Astrocyte (in vitro differentiated cells and primary cell): Measurements from ENCODE around the gene HKDC1. TPM values are rescaled to one million over a fixed set of nuclear protein-coding genes. Genes with fewer than 3 reads are reported as not detected.

Source experiments
- DNase-seq: peaks from one replicate; pipeline ENCODE4 v3.0.0-alpha.2; 2010; ENCODE audit warnings: low read depth
- FAIRE-seq: peaks from 2 replicates; lab custom pipeline; 2011; peaks lifted over from hg19 to GRCh38; lab: Jason Lieb, UNC
- H2AFZ ChIP-seq: 2 replicates; pipeline ENCODE4 v1.6.0; 2012; ENCODE audit warnings: low read depth, low read length, inconsistent platforms
- H3K27ac ChIP-seq: 2 replicates; pipeline ENCODE4 v1.5.1; 2011; ENCODE audit warnings: low read depth, low read length, inconsistent platforms
- H3K27me3 ChIP-seq: 2 replicates; pipeline ENCODE4 v1.6.0; 2011; ENCODE audit warnings: low read length, inconsistent platforms; ENCODE audit not compliant: insufficient read depth
- H3K36me3 ChIP-seq: 2 replicates; pipeline ENCODE4 v1.5.1; 2011; ENCODE audit warnings: low read length, inconsistent platforms; ENCODE audit not compliant: insufficient read depth
- H3K4me1 ChIP-seq: 2 replicates; pipeline ENCODE4 v1.5.1; 2011; ENCODE audit warnings: low read length, inconsistent platforms; ENCODE audit not compliant: insufficient read depth
- H3K4me2 ChIP-seq: 2 replicates; pipeline ENCODE4 v1.6.0; 2012; ENCODE audit warnings: low read length, inconsistent platforms
- H3K4me3 ChIP-seq: 2 replicates; pipeline ENCODE4 v1.5.1; 2011; ENCODE audit warnings: low read depth, mild to moderate bottlenecking, low read length, inconsistent platforms; ENCODE audit not compliant: insufficient read depth
- H3K79me2 ChIP-seq: 2 replicates; pipeline ENCODE4 v1.6.0; 2012; ENCODE audit warnings: mild to moderate bottlenecking, low read length, inconsistent platforms; ENCODE audit not compliant: insufficient read depth
- H3K9ac ChIP-seq: 2 replicates; pipeline ENCODE4 v1.6.0; 2012; ENCODE audit warnings: mild to moderate bottlenecking, low read length, inconsistent platforms
- H3K9me3 ChIP-seq: 2 replicates; pipeline ENCODE4 v1.5.1; 2012; ENCODE audit warnings: low read depth, mild to moderate bottlenecking, low read length, inconsistent platforms; ENCODE audit not compliant: insufficient read depth
- H4K20me1 ChIP-seq: 2 replicates; pipeline ENCODE4 v1.6.0; 2012; ENCODE audit warnings: low read length, inconsistent platforms; ENCODE audit not compliant: insufficient read depth
- H3K27ac Mint-ChIP-seq: one replicate; pipeline ENCODE4 v1.8.0; 2021; ENCODE audit warnings: mild to moderate bottlenecking, mixed read lengths; ENCODE audit not compliant: unreplicated experiment
- H3K27me3 Mint-ChIP-seq: one replicate; pipeline ENCODE4 v1.8.0; 2021; ENCODE audit warnings: low read depth, mixed read lengths; ENCODE audit not compliant: unreplicated experiment
- H3K36me3 Mint-ChIP-seq: one replicate; pipeline ENCODE4 v1.8.0; 2021; ENCODE audit warnings: low read depth, mixed read lengths; ENCODE audit not compliant: unreplicated experiment
- H3K4me1 Mint-ChIP-seq: one replicate; pipeline ENCODE4 v1.8.0; 2021; ENCODE audit warnings: low read depth, mixed read lengths; ENCODE audit not compliant: unreplicated experiment
- H3K4me3 Mint-ChIP-seq: one replicate; pipeline ENCODE4 v1.8.0; 2021; ENCODE audit warnings: mild to moderate bottlenecking, moderate library complexity, mixed read lengths; ENCODE audit not compliant: unreplicated experiment
- H3K9me3 Mint-ChIP-seq: one replicate; pipeline ENCODE4 v1.8.0; 2021; ENCODE audit warnings: mild to moderate bottlenecking, mixed read lengths; ENCODE audit not compliant: unreplicated experiment
- EZH2 ChIP-seq: IDR thresholded peaks from 2 replicates; pipeline ENCODE4 v1.6.1; 2012; ENCODE audit warnings: mild to moderate bottlenecking, low read length, inconsistent platforms; ENCODE audit not compliant: insufficient read depth
- total RNA-seq: library from RNA; stranded (reverse); gene quantifications from 2 replicates; pipeline ENCODE4 v1.2.1, GENCODE V29; 2021
- TF ChIP-seq, protein P1 (sequence below): IDR thresholded peaks from 2 replicates; pipeline ENCODE4 v1.5.1; 2011; ENCODE audit warnings: low read depth, mild to moderate bottlenecking, inconsistent platforms, low read length, moderate library complexity; ENCODE audit not compliant: insufficient read depth

The HKDC1 gene
- total RNA-seq, 1 donor from 2014 or later: 4.2 TPM

DNA sequence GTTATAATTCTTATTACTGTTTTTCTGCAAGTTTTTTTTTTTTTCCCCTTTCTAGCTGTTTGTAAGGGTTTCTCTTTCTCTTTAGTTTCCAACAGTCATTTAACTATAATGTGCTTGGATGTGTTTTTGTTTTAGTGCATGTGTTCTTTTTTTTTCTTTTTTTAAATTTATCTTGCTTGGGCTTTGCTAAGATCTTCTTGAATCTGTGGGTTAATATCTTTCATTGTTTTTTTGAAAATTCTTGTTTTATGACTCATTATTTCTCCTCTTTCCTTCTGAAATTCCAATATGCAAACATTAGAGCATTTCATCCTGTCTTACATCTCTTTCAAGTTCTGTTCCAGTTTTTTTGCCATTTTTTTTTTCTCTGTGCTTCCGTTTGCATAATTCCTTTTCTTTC lies 52.5 kb downstream of the HKDC1 start:
- Histone ChIP-seq H4K20me1 (no peaks in the 10 kb centered on the region), H3K9me3 (no peaks in the 10 kb centered on the region), H3K4me2 (no peak overlapping the region), H3K27ac (no peak overlapping the region), H3K4me1 (no peaks in the 10 kb centered on the region), H3K36me3 (no peaks in the 10 kb centered on the region), H3K27me3 (peaks cover 3% of the 10 kb centered on the region), H3K79me2 (no peaks in the 10 kb centered on the region), H3K4me3 (no peak overlapping the region), H2AFZ (no peak overlapping the region), H3K9ac (no peak overlapping the region)
- no peaks in the 10 kb centered on the region for H3K36me3 Mint-ChIP-seq
- H3K4me1 Mint-ChIP-seq: peaks cover 12% of the 10 kb centered on the region
- H3K4me3 Mint-ChIP-seq: no peak overlapping the region
- TF ChIP-seq, protein P1, sequence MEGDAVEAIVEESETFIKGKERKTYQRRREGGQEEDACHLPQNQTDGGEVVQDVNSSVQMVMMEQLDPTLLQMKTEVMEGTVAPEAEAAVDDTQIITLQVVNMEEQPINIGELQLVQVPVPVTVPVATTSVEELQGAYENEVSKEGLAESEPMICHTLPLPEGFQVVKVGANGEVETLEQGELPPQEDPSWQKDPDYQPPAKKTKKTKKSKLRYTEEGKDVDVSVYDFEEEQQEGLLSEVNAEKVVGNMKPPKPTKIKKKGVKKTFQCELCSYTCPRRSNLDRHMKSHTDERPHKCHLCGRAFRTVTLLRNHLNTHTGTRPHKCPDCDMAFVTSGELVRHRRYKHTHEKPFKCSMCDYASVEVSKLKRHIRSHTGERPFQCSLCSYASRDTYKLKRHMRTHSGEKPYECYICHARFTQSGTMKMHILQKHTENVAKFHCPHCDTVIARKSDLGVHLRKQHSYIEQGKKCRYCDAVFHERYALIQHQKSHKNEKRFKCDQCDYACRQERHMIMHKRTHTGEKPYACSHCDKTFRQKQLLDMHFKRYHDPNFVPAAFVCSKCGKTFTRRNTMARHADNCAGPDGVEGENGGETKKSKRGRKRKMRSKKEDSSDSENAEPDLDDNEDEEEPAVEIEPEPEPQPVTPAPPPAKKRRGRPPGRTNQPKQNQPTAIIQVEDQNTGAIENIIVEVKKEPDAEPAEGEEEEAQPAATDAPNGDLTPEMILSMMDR: no peak
- no peak for TF ChIP-seq EZH2
- H3K27me3 Mint-ChIP-seq: peaks cover 3% of the 10 kb centered on the region
- DNase-seq (no peak), FAIRE-seq (no peak)
- H3K9me3 Mint-ChIP-seq: no peaks in the 10 kb centered on the region
- no peak overlapping the region for H3K27ac Mint-ChIP-seq

DNA sequence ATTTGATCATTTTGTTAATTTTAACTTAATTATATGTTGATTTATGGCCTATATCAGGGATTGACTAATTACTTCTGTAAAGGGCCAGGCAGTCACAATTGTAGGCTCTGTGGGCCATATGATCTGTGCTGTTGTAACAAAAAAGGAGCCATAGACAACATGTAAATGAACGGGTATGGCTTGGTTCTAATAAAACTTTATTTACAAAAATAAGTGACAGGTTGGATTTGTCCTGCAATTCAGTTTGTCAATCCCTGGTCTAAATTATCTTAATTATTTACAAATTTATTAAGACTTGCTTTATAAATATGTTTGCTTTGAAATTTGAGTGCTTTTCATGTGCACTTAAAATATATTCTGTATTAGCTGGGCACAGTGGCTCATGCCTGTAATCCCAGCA lies 55.3 kb downstream of the HKDC1 start:
- Histone ChIP-seq H3K9ac (no peak overlapping the region), H3K4me2 (no peak overlapping the region), H3K4me1 (no peaks in the 10 kb centered on the region), H2AFZ (no peak overlapping the region), H3K36me3 (no peaks in the 10 kb centered on the region), H3K27ac (no peak overlapping the region), H4K20me1 (no peaks in the 10 kb centered on the region), H3K9me3 (no peaks in the 10 kb centered on the region), H3K79me2 (no peaks in the 10 kb centered on the region), H3K4me3 (no peak overlapping the region), H3K27me3 (no peaks in the 10 kb centered on the region)
- Mint-ChIP-seq H3K27me3 (no peaks in the 10 kb centered on the region), H3K36me3 (no peaks in the 10 kb centered on the region), H3K4me3 (no peak overlapping the region), H3K27ac (no peak overlapping the region), H3K9me3 (peaks cover 3% of the 10 kb centered on the region), H3K4me1 (peaks cover 20% of the 10 kb centered on the region)
- TF ChIP-seq, protein P1: no peak
- TF ChIP-seq EZH2: no peak
- DNase-seq (no peak), FAIRE-seq (no peak)

DNA sequence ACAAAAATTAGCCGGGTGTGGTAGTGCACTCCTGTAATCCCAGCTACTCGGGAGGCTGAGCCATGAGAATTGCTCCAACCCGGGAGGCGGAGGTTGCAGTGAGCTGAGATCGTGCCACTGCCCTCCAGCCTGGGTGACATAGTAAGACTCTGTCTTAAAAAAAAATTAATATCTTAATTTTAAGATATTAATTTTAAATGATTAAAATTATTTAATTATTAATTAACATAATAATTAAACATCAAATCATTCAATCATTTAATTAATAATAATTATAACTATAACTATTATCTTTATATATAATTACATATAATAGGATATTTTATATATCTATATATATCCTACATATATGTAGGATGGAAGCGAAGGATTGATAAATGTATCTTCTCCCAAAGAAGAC lies 56.4 kb downstream of the HKDC1 start:
- no peak overlapping the region for H2AFZ ChIP-seq
- peaks cover 8% of the 10 kb centered on the region for H3K9me3 Mint-ChIP-seq
- H3K9me3 ChIP-seq: no peaks in the 10 kb centered on the region
- H3K4me2 ChIP-seq: no peak overlapping the region
- H3K27me3 ChIP-seq: no peaks in the 10 kb centered on the region
- H3K36me3 Mint-ChIP-seq: no peaks in the 10 kb centered on the region
- H3K27ac Mint-ChIP-seq: no peak overlapping the region
- no peak overlapping the region for H3K4me3 ChIP-seq
- no peak for TF ChIP-seq EZH2
- TF ChIP-seq, protein P1: no peak
- H3K9ac ChIP-seq: no peak overlapping the region
- DNase-seq (no peak), FAIRE-seq (no peak)
- H3K4me1 ChIP-seq: no peaks in the 10 kb centered on the region
- H3K4me1 Mint-ChIP-seq: peaks cover 20% of the 10 kb centered on the region
- H3K79me2 ChIP-seq: no peaks in the 10 kb centered on the region
- H3K36me3 ChIP-seq: no peaks in the 10 kb centered on the region
- H4K20me1 ChIP-seq: no peaks in the 10 kb centered on the region
- H3K4me3 Mint-ChIP-seq: no peak overlapping the region
- H3K27ac ChIP-seq: no peak overlapping the region
- H3K27me3 Mint-ChIP-seq: no peaks in the 10 kb centered on the region
